HepG2 (cell line): Measurements from ENCODE around the gene TMCC1. TPM values are rescaled to one million over a fixed set of nuclear protein-coding genes. Genes with fewer than 3 reads are reported as not detected.
A peak's percentile ranks its signal among the peaks of the same experiment; 100 is the strongest.

Experiments
- ARID5B ChIP-seq: IDR thresholded peaks from 2 replicates; pipeline ENCODE4 v1.4.0; 2020; ENCODE audit warnings: mild to moderate bottlenecking, missing genetic modification reagents
- HOXD1 ChIP-seq: sonication (generic); formaldehyde crosslinking; IDR thresholded peaks from 2 replicates; pipeline ENCODE4 v1.5.0; 2020; ENCODE audit warnings: missing genetic modification reagents
- MED8 ChIP-seq: sonication (generic); formaldehyde crosslinking; IDR thresholded peaks from 2 replicates; pipeline ENCODE4 v1.8.1; 2023; ENCODE audit warnings: mild to moderate bottlenecking, missing genetic modification reagents; ENCODE audit not compliant: insufficient replicate concordance
- NFKB2 ChIP-seq: sonication (generic); formaldehyde crosslinking; IDR thresholded peaks from 2 replicates; pipeline ENCODE4 v1.4.0; 2020; ENCODE audit warnings: missing genetic modification reagents, borderline replicate concordance
- ZFP36L2 ChIP-seq: sonication (generic); formaldehyde crosslinking; IDR thresholded peaks from 2 replicates; pipeline ENCODE4 v1.4.0; 2020; ENCODE audit warnings: missing genetic modification reagents
- ZNF12 ChIP-seq: sonication (generic); formaldehyde crosslinking; IDR thresholded peaks from 2 replicates; pipeline ENCODE4 v1.5.0; 2020; ENCODE audit warnings: missing genetic modification reagents
- ZNF124 ChIP-seq: sonication (generic); formaldehyde crosslinking; IDR thresholded peaks from 2 replicates; pipeline ENCODE4 v1.4.0; 2020; ENCODE audit warnings: missing genetic modification reagents
- ZNF180 ChIP-seq: sonication (generic); formaldehyde crosslinking; IDR thresholded peaks from 2 replicates; pipeline ENCODE4 v1.4.0; 2020; ENCODE audit warnings: low read depth, missing genetic modification reagents, borderline replicate concordance
- ZNF607 ChIP-seq: sonication (generic); formaldehyde crosslinking; IDR thresholded peaks from 2 replicates; pipeline ENCODE4 v1.5.1; 2020; ENCODE audit warnings: missing genetic modification reagents, mild to moderate bottlenecking, borderline replicate concordance
- ZNF816 ChIP-seq: sonication (generic); formaldehyde crosslinking; IDR thresholded peaks from 2 replicates; pipeline ENCODE4 v1.8.0; 2022; ENCODE audit warnings: missing genetic modification reagents, mild to moderate bottlenecking, borderline replicate concordance
- ZSCAN9 ChIP-seq: IDR thresholded peaks from 2 replicates; pipeline ENCODE4 v1.6.1; 2016; ENCODE audit warnings: borderline replicate concordance
- polyA plus RNA-seq, 8 experiments: library from polyadenylated mRNA; depleted of rRNA in 3 of 8; stranded (reverse) in 7 of 8; unstranded in 1 of 8; fragments of >200 nt; fragmentation: Illumina TruSeq in 4 of 8; extraction: Trizol in 4 of 8; gene quantifications; 2 replicates each; pipeline versions ENCODE4 v1.2.1 to v1.2.3, GENCODE V29; 2011 to 2016; ENCODE audit warnings: low read depth in 4 of 8, missing spikeins in 1 of 8, mixed read lengths in 1 of 8; ENCODE audit not compliant: insufficient read depth in 1 of 8
- total RNA-seq, 5 experiments: library from RNA; depleted of rRNA; stranded (reverse); fragments of >200 nt; fragmentation: Illumina TruSeq; extraction: Trizol; gene quantifications; 2 replicates each; pipeline ENCODE4 v1.2.3, GENCODE V29; 2016; ENCODE audit warnings: low read depth in 1 of 5
- TF ChIP-seq, protein P1 (sequence below): conservative IDR thresholded peaks from 2 replicates; pipeline ENCODE4 v1.6.1; 2018; ENCODE audit warnings: missing genetic modification reagents
- TF ChIP-seq, protein P2 (sequence below), 2 experiments: fragments of 450-650 bp in 1 of 2; sonication (generic) in 1 of 2; formaldehyde crosslinking; IDR thresholded peaks; 2 replicates each; pipeline versions ENCODE4 v1.5.0 to v1.8.0; 2020 to 2022; ENCODE audit warnings: mild to moderate bottlenecking in 1 of 2, missing genetic modification reagents in 1 of 2

The TMCC1 gene
- total and polyA plus RNA-seq, 2 of the 13 experiments (the other 11 are each of a cell fraction or from before 2014, with no cell fraction given) = 12.1 to 264 TPM

GRCh38 chr3:129892857-129893580, 492 bp downstream of the TMCC1 start (continued):
- TF ChIP-seq, protein P1, sequence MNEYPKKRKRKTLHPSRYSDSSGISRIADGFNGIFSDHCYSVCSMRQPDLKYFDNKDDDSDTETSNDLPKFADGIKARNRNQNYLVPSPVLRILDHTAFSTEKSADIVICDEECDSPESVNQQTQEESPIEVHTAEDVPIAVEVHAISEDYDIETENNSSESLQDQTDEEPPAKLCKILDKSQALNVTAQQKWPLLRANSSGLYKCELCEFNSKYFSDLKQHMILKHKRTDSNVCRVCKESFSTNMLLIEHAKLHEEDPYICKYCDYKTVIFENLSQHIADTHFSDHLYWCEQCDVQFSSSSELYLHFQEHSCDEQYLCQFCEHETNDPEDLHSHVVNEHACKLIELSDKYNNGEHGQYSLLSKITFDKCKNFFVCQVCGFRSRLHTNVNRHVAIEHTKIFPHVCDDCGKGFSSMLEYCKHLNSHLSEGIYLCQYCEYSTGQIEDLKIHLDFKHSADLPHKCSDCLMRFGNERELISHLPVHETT (CRISPR knock-in tag) = peak; percentile 81; the same call in 1 of the 2 replicates
- TF ChIP-seq MED8 (CRISPR knock-in tag) (peak; percentile 36), ZNF607 (CRISPR knock-in tag) (0 out of 2 replicates have a peak, but pooled peaks have one; percentile 26), ZNF180 (CRISPR knock-in tag) (no peak), ZNF124 (CRISPR knock-in tag) (no peak), NFKB2 (CRISPR knock-in tag) (peak; percentile 20; the same call in 1 of the 2 replicates), HOXD1 (no peak), ZNF12 (CRISPR knock-in tag) (no peak), ZSCAN9 (CRISPR knock-in tag) (no peak), ZFP36L2 (CRISPR knock-in tag) (no peak), ZNF816 (no peak), ARID5B (CRISPR knock-in tag) (peak; percentile 14)
- TF ChIP-seq, protein P2, sequence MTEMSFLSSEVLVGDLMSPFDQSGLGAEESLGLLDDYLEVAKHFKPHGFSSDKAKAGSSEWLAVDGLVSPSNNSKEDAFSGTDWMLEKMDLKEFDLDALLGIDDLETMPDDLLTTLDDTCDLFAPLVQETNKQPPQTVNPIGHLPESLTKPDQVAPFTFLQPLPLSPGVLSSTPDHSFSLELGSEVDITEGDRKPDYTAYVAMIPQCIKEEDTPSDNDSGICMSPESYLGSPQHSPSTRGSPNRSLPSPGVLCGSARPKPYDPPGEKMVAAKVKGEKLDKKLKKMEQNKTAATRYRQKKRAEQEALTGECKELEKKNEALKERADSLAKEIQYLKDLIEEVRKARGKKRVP (CRISPR knock-in tag; IDR thresholded peaks at IDR 0.05) = no peak
